NAMALWA (cell line): ENCODE data around the gene DENND1A.

Experiments used
- DNase-seq: peaks from one replicate; pipeline ENCODE4 v3.0.0-alpha.2; 2015; ENCODE audit warnings: low spot score

DENND1A gene

DNA sequence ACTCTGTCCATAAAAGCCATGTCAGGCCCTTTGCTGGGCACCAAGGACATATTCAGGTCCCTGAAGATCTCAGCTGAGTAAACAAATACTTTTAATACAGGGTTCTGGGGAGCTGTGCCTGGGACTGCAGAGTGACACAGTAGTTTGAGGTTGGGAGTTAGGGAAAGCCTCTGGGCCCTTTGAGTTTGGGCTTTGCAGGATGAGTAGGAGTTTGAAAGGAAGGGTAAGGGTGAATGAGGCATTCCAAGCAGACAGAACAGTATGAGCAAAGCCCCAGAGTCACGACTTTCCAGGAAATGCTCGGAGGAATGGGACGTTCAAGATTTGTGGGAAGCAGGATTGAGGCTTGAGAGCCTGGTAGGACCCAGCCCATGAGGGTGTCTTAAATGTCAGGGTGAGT, 560.6 kb downstream of the DENND1A start:
- no peak for DNase-seq

DNA sequence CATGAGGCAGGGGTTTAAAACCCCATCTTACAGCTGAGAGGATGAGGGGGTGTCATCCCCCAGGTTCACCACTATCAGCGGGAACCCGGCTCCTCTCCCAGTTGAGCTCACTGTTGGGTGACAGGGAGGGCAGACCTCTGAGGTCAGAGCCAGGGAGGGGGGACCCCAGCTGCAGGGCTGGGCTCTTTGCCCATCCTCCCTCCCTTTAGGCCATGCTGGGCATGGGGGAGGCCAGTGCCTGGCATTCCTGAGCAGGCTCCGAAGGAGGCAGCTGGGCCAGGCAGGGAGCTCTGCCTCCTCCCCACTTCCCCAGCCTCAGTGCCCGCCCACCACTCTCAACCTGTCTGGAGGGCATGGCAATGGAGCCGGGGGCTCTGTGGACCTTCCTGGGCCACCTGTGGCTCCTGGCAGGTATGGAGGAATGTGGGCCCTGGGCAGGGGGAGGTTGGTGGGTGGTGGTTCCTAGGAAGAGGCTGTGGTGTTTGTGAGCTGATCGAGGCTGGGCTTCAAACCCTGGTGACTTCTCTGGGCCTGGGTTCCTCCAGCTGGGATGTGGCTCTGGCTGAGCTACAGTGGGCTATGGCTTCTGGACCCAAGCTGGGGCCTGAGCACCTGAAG, 561.3 kb downstream of the DENND1A start:
- DNase-seq: no peak

DNA sequence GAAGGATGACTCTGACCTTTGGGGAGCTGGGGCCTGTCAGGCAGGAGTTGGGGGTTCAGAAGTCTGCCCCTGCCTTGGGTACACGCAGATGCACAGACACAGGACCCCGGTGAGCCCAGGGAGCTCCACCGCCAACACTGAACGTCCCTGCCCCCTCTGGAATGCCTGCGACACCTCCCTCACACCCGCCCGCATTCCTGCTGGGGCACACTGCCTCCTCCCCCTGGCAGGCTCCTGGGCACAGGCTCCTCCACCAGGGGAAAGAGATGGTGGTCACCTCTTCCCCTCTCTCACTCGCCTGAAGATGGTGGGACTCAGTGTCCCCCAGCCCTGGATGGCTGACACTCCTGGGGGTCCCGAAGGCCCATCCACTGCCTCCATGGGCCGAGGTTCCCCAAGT, 561.9 kb downstream of the DENND1A start:
- DNase-seq: no peak

DNA sequence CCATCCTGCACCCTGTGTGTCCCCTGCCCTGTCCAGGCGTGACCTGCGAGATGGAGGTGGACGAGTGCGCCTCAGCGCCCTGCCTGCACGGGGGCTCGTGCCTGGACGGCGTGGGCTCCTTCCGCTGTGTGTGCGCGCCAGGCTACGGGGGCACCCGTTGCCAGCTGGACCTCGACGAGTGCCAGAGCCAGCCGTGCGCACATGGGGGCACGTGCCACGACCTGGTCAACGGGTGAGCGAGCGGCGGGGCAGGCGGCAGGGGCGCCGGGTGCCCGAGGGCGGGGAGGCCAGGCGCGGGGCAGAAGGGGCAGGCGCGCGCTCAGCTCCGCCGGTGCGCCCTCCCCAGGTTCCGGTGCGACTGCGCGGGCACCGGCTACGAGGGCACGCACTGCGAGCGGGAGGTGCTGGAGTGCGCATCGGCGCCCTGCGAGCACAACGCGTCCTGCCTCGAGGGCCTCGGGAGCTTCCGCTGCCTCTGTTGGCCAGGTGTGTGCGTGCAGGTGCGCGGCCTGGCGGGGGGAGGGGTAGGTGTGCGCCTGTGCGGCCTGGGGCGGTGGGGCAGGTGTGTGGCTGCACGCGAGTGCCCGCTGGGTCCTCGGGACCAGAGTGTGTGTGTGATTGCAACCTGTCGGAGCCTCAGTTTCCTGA, 563.9 kb downstream of the DENND1A start:
- DNase-seq: no peak

DNA sequence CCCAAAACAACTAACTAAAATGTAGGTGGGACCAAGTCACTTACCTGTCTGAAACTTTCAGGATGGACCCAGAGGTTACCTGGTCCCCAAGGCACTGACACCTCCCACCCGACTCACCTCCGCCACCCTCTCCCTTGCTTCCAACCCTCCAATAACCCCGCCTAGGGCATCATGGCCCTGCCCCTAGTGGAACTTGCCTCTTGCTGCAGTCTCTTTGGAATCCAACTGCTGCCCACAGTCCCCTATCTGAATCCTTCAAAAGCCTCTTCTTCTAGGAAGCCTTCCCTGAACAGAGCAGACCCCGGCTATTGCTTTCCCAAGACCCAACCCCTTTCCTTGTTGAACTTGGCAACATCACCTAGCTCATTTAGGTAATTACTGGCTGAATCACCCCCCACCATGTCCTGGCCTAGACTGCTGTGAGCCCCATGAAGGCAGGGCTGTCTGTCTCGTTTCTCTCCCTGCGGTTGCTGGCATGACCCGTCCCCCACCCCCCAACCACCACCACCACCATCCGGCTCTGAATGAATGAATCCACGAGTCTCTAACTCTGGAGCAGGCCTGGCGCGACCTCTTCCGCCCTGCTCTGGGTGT, 564.5 kb downstream of the DENND1A start:
- DNase-seq: peak; percentile 53

DNA sequence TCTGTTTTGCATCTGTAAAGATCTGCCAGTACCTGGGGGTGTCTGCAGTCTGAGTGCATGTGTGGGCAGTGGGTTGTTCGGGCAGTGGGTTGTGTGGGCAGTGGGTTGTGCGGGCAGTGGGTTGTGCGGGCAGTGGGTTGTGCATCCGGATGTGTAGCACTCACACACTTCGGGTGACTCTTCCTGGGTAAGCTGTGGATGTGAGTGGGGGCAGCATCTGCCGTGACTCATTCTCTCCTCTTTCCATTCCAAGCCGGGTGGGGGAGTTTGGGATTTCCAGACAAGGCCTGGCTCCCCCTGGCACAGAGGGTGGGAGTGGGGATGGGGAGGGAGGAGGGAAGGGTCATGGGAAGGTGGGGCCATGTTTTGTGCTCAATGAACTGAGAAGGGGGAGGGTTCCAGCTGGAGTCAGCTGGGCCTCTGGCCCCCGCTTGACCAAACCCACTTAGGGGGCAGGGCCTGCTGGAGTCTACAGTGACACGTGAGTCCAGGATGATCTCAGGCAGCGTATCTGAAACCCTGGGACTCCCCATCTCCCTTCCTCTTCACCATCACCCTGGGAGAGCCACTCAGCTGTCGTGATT, 565.6 kb downstream of the DENND1A start:
- no peak for DNase-seq

DNA sequence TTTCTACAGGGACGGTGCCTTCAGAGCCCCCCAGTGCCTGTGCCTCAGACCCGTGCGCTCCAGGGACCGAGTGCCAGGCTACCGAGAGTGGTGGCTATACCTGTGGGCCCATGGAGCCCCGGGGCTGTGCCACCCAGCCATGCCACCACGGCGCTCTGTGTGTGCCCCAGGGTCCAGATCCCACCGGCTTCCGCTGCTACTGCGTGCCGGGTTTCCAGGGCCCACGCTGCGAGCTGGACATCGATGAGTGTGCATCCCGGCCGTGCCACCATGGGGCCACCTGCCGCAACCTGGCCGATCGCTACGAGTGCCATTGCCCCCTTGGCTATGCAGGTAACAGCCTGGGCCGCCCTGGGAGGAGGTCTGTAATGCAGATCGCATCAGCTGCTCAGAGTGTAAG, 567.1 kb downstream of the DENND1A start:
- DNase-seq: no peak

DNA sequence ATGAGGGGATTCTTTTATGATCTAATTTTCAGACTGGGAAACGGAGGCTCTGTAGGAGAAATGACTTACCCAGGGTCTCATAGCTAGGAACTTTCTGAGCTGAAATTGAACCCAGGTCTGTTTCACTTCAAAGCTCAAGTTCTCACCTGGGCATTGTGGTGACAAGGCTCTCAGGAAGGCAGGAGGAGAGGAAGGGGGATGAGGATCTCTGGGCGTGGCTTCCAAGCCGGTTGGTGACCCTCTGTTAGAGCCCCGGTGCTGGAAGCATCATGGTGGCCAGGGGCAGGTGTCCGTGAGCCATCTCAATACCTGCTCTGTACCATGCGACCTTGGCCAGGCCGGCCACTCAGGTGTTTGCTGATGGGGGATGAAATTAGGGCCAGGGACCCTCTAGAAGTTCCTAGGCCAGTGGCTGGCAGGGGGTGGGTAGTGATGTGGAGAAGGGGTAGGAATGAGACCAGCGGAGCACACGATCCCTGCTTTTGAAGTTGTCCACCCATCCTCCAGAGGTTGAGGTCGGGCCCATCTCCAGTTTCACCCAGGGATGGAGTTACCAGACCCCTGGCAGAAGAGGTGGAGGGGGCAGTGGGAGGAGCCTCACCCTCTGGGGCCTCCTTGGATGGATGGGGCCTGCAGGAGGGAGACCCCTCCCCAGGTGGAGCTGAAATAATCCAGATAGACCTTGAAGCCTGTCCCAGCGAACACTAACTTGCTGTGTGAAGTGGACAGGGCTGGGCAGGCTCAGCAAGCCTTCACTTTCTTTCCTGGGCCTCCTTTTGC, 568.0 kb downstream of the DENND1A start:
- no peak for DNase-seq

DNA sequence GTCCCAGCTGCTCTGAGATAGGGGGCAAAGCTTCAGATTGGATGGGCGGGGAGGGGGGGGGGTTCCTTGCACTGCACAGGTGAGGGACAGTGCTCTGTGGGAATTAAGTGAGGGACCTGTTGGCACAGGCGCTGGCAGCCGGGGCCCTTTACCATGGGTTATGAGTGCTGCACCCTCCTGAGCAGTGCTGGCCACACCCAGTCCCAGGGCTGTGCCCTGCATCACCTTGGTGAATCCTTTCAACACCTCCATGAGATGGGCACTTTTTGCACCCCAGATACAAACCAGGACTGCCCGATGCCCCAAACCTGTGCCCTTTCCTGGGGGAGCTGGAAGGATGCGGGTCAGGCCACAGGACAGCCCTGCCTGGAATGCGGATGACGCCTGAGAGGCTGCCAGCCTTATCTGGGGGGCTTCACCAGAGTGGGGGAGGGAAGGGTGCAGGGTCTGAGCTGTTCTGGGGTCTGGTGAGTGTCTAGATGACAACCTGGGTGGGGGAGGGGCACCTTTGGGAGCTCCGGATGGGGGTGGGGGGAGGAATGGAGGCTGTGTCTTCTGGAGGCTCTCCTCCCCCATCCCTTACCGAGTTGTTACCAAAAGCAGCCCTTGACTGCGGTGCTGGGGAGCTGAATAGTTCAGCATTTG, 568.7 kb downstream of the DENND1A start:
- DNase-seq: no peak

DNA sequence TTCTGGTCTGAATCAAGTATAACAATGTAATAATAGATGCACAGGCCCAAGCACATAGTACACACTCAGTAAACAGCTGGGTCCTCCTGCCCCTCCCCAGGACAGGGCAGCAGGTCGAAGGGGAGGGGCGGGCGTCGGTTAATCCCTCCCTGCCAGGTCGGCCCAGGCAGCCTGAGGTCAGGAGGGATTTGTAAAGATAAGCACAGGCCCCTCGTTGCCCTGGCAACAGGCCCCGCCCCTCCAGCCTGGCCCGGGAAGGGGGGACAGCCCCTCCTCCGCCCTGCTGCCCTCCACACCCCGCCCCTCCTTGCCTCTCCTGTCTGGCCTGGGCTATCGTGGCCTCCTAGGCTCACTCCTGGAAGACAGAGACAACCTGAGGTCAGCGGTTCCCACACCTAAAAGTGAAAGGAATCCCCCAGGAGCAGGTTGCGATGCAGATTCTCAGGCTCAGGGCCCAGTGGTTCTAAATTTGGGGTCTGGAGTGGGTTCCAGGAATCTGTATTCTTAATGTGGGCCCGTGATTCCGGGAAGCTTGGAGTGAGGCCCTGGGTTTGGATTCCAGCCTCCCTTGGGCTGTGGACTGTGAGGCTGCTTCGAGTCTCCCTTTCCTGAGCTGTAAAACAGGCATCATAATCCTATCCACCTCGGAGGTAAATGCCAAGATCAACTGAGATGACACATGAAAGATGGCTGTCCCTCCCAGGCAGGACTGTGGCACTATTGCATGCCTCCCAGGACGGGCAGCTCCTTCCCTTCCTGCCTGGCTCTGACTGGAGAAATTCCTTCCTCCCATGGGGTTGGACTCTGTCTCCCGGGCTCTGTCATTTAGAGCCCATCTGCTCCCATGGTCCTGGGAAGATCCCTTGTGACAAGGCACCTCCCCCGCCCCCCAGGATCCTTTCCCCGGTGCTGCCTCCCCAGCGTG, 569.5 kb downstream of the DENND1A start:
- DNase-seq: peak; percentile 77

DNA sequence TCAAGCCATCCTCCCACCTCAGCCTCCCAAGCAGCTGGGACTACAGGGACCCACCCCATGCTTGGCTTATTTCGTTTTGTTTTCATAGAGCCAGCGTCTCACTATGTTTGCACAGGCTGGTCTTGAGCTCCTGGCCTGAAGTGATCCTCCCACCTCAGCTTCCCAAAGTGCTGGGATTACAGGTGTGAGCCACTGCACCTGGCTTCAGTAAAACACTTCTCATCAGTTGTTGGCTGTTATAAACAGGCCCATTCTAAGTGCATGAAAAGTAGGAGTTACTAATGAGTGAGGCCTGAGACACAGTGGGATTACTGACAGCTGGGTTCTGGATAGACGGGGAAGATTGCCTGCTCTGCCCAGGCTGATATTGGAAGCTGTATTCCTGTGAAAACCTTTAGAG, 570.4 kb downstream of the DENND1A start:
- no peak for DNase-seq

DNA sequence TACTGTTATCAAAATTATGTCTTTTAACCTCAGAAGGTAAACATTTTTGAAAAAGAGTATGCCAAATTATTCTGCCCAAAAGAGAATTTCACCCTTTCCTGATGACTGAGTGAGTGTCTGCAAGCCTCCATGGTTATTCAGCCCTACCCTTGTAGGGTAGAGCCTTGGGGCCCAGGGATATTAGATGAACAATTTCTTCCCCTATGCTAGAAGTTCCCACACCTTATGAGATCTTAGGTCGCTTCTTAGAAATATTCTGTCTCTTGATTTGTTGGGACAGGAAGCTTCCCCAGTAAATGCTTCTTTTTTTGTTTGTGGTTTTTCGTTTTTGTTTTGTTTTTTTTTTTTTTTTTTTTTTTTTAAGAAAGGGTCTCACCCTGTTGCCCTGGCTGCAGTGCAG, 570.8 kb downstream of the DENND1A start:
- no peak for DNase-seq

DNA sequence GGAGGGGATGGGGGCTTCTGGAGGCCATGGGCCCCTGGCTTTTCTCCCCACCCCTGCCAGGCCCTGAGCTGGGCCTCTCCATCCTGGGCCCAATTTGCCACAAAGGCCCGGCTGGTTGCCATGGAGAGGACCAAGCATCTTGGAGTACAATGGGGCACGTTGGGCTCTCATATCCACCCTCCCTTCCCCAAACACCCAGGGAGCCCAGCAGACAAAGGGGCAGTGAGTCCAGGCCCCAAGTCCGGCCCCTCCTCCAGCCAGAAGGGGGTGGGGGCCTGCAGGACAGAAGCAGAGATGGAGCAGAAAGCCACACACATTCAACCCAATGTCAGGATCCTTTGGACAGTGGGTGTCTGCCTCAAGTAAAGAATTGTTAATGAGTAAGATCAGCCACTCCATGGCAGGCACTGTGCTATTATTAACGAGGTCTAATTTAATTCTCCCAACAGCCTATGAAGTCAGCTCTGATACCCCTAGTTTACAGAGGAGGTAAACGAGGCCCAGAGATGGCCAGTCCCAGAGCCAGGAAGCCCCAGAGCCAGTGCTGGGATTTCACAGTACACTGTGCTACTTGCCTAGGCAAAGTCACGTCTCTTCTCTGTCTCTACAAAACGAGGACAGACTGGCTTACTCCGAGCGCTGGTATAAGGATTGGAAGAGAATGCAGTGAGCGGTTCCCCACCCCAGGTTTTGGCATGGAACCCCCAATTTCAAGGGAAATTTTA, 571.6 kb downstream of the DENND1A start:
- no peak for DNase-seq

DNA sequence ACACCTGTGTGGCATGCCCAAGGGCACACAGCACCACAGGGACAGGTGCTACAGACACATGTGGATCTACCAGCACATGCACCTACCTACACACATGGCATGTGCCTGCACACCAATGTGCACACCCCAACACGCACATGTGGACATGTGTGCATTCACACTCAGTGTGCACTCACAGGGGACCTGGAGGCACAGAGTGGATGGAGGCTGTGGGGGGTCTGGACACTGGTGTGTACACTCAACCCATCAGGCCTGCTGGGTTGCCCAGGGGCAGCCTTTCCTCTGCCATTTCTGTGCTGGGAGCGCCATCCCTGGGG, 572.2 kb downstream of the DENND1A start:
- no peak for DNase-seq

DNA sequence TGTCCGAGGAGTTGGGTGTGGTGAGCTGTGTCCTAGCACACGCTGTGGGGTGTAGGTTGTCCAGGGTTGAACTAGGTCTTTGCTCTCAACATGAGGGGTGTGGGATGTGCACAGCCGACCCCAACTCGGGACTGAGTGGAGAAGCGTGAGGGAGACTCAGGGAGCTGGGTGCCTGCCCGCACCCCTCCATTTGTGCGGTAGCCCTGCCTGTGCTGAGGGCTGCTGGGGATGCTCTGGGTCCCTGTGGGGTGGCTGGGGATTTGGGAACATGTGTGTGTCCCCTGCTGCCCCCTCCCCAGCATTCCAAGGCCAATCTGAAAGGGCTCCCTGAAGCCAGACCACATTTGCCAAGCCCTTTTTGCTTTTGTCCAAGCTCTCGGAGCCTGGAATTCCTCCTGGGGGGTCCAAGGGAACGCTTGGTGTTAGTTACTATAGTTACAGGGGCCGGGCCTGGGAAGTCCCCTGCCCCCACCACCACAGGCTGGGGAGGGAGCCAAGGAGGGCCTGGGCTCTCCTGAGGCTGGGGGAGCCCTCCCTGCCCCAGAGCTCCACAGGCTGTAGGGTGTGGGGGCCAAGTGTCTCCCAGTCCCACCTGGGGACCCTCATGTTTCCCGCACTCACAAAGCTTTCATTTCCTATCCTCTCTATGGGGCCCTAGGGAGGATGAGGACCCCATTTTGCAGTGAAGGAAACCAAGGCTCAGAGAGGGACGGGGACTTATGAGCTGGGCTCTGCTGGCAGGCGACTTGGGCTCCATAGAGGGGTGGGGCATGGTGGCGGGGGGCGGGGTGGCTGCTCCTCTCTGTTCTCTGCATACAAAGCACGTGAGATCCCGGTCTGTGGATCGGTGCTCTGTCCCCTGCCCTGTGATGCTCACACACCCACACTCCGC, 572.8 kb downstream of the DENND1A start:
- no peak for DNase-seq

DNA sequence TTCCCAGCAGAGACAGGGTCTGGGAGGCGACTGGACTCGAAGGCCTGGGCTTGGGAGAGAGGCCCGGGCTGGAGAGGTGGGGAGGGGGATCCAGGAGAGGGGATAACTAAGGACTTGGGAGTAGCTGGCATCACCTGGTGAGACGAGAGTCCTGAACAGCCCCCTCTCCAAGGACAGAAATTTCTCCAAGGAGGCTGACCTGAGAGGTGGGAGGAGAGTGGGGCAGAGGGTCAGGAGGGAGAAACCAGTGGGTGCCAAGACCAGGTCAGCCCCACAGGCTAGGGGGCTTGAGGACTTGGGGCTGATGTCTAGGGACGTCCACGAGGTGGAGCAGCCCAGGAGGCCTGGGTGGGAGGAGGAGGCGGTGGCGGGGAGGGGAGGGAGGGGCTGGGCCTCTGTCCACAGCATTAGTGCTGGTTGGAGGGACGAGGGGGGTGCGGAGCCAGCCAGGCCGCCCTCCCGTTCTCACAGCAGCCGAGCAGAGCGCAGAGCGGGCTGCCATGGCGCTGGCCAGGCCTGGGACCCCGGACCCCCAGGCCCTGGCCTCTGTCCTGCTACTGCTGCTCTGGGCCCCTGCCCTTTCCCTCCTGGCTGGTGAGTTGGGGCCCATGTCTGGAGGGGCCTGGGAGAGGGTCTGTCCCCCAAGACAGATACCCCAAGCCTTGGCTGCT, 574.0 kb downstream of the DENND1A start, which contains the start of gene CRB2:
CRB2 (plus strand) TSS at position 437 of the 671 bp plus-strand sequence; CDS start at position 501, 64 bp downstream.
- no peak for DNase-seq

DNA sequence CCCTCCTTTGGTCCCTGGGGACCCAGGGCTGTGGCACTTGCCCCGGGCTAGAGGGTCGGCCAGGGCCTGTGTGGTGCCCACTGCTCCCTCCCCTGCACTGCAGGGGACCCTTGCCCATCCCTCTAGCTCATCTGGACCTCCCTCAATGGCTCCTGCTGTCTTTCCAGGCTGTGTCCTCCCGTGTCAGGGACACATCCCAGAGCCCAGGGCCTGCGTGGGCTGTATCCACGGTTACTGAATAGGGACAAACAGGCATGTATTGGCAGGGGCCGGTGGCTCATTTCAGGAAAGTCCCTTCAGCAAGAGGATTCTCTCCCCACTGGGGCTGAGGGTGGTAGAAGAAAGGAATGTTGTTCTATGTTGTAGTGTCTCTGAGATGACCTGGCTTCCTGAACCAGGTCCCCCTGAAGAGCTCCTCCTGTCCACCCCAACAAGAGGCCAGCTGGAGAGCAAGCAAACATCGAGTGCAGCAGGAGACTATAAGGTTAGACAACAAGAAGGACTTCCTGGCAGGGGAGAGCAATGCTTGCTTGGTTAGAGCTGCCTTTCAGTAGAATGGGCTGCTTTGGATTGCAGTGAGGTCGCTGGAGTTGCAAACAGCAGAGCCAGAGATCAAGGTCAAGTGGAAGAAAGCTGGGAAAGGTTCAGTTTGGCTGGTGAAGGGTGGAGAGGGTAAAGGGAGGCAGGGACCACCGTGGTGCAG, 575.0 kb downstream of the DENND1A start:
- DNase-seq: no peak

DNA sequence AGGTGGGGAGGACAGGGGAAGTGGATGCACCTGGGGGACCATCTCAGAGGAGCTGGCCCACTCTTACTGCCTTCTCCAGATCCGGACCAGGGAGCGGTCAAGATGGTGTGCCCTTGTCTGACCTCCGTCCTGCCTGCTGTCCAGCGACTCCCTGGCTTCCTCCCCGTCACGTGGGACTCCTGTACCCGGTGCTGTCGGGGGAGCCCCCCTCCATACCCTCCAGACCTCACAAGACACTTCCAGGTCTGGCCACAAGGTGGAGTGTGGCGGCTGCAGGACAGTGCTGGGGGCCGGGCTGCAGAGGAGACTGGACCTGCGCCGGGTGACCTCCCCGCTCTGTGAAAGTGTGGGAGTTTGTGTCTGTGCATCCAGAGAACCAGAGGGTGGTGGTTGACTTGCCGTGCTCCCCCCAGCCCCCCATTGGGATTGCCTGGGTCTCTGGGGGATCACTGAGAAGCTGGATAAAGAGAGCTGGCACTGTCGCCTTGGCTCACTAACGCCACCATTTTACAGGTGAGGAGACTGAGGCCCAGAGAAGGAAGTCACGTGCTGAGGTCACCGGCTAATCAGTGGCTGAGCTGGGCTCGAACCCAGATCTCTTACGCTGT, 575.8 kb downstream of the DENND1A start:
- peak; percentile 75 for DNase-seq
